Measurements from ENCODE around the gene OR8B4. TPM values are rescaled to one million over a fixed set of nuclear protein-coding genes. Genes with fewer than 3 reads are reported as not detected.

The OR8B4 gene
- total RNA-seq, 1 donor from 2014 or later, result not detected

- TF ChIP-seq CTCF (IDR thresholded peaks at IDR 0.05; ENCODE audit: insufficient read depth, low read length, poor library complexity, severe bottlenecking), result no peak
- H3K36me3 ChIP-seq (ENCODE audit: control insufficient read depth, insufficient read depth, low read length), result no peaks in the 10 kb centered on the region
- DNase-seq (ENCODE audit: low read depth), result no peak
- no peaks in the 10 kb centered on the region for H3K27me3 ChIP-seq (ENCODE audit: control insufficient read depth, insufficient read depth, low read length)
- H3K4me3 ChIP-seq (ENCODE audit: low read depth, low read length), result no peak overlapping the region
Observed at GRCh38 chr11:124446916-124447315, 22.2 kb upstream of the OR8B4 start.

GRCh38 chr11:124445646-124446150, 21.0 kb upstream of the OR8B4 start, which contains the start of gene OR8B8:
Gene OR8B8 (minus strand): TSS chr11:124445696. CDS start chr11:124441085, 4,611 bp downstream.
- no peak for DNase-seq (ENCODE audit: low read depth)
- TF ChIP-seq CTCF (IDR thresholded peaks at IDR 0.05; ENCODE audit: insufficient read depth, low read length, poor library complexity, severe bottlenecking), result no peak
- Histone ChIP-seq H3K4me3 (ENCODE audit: low read depth, low read length) (no peak within 1 kb of the TSS), H3K36me3 (ENCODE audit: control insufficient read depth, insufficient read depth, low read length) (no peaks in the 10 kb centered on the region), H3K27me3 (ENCODE audit: control insufficient read depth, insufficient read depth, low read length) (no peaks in the 10 kb centered on the region)

- no peaks in the 10 kb centered on the region for H3K27me3 ChIP-seq (ENCODE audit: control insufficient read depth, insufficient read depth, low read length)
- DNase-seq (ENCODE audit: low read depth), result no peak
- no peak for TF ChIP-seq CTCF (IDR thresholded peaks at IDR 0.05; ENCODE audit: insufficient read depth, low read length, poor library complexity, severe bottlenecking)
- no peak overlapping the region for H3K4me3 ChIP-seq (ENCODE audit: low read depth, low read length)
- no peaks in the 10 kb centered on the region for H3K36me3 ChIP-seq (ENCODE audit: control insufficient read depth, insufficient read depth, low read length)
Observed at GRCh38 chr11:124442847-124443246, 18.2 kb upstream of the OR8B4 start.

GRCh38 chr11:124442442-124442841, 17.8 kb upstream of the OR8B4 start:
- no peak overlapping the region for H3K4me3 ChIP-seq (ENCODE audit: low read depth, low read length)
- H3K27me3 ChIP-seq (ENCODE audit: control insufficient read depth, insufficient read depth, low read length), result no peaks in the 10 kb centered on the region
- DNase-seq (ENCODE audit: low read depth), result no peak
- no peaks in the 10 kb centered on the region for H3K36me3 ChIP-seq (ENCODE audit: control insufficient read depth, insufficient read depth, low read length)
- no peak for TF ChIP-seq CTCF (IDR thresholded peaks at IDR 0.05; ENCODE audit: insufficient read depth, low read length, poor library complexity, severe bottlenecking)

GRCh38 chr11:124441519-124441918, 16.8 kb upstream of the OR8B4 start:
- H3K4me3 ChIP-seq (ENCODE audit: low read depth, low read length), result no peak overlapping the region
- DNase-seq (ENCODE audit: low read depth), result no peak
- no peaks in the 10 kb centered on the region for H3K36me3 ChIP-seq (ENCODE audit: control insufficient read depth, insufficient read depth, low read length)
- H3K27me3 ChIP-seq (ENCODE audit: control insufficient read depth, insufficient read depth, low read length), result no peaks in the 10 kb centered on the region
- no peak for TF ChIP-seq CTCF (IDR thresholded peaks at IDR 0.05; ENCODE audit: insufficient read depth, low read length, poor library complexity, severe bottlenecking)

GRCh38 chr11:124441081-124441480, 16.4 kb upstream of the OR8B4 start:
- no peak for DNase-seq (ENCODE audit: low read depth)
- Histone ChIP-seq H3K27me3 (ENCODE audit: control insufficient read depth, insufficient read depth, low read length) (no peaks in the 10 kb centered on the region), H3K36me3 (ENCODE audit: control insufficient read depth, insufficient read depth, low read length) (no peaks in the 10 kb centered on the region)

More at GRCh38 chr11:124441081-124441480, 16.4 kb upstream of the OR8B4 start:
- H3K4me3 ChIP-seq (ENCODE audit: low read depth, low read length), result no peak overlapping the region
- no peak for TF ChIP-seq CTCF (IDR thresholded peaks at IDR 0.05; ENCODE audit: insufficient read depth, low read length, poor library complexity, severe bottlenecking)

Data from kidney epithelial cell (primary cell).